Measurements from ENCODE around the gene ASAP2.

The ASAP2 gene

DNA sequence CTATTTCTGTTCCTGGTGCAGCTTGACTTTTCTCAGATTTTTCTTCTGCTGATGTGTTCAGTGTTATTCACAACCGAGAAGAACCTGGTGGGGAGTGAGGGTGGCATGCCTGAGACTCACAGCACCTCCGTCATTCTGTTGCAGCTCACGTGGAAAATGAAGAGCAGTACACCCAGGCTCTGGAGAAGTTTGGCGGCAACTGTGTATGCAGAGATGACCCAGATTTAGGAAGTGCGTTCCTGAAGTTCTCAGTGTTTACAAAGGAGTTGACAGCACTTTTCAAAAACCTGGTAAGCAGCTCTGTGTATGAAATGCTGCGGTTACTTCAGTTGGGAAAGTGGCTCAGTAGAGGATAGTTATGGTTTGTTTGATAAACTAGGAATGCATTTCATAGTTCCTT lies 90.5 kb downstream of the ASAP2 start:
- DNase-seq (ENCODE audit: low read depth in 3 of 3), result no peak

DNA sequence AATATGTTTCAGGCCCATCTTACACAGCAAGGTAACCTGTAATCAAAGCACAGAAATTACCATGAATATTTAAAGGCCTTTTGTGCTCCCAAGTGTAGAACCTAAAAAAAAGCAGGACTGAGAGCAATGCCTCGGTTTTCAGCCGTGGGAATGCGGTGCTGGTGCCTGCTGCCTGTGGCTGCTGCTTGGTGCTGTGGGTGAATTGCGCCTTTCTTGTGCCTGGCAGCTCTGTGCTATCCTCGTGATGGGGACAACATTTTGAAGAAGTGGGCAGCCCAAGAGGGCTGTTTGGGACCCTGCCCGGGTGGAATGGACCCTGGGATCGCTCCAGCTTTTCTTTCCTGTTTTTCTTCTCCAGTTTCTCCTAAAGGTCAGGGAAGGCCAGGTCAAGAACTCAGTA lies 91.2 kb downstream of the ASAP2 start:
- DNase-seq (ENCODE audit: low read depth in 3 of 3), result no peak

GRCh38 chr2:9298583-9298982 lies 92.0 kb downstream of the ASAP2 start:
- DNase-seq (ENCODE audit: low read depth in 3 of 3), result no peak

- DNase-seq (ENCODE audit: low read depth in 3 of 3), result no peak
These were observed 92.8 kb downstream of the ASAP2 start for GRCh38 chr2:9299161-9300100.

- DNase-seq (ENCODE audit: low read depth in 3 of 3), result no peak
These were observed 93.6 kb downstream of the ASAP2 start for GRCh38 chr2:9300214-9300613.

DNA sequence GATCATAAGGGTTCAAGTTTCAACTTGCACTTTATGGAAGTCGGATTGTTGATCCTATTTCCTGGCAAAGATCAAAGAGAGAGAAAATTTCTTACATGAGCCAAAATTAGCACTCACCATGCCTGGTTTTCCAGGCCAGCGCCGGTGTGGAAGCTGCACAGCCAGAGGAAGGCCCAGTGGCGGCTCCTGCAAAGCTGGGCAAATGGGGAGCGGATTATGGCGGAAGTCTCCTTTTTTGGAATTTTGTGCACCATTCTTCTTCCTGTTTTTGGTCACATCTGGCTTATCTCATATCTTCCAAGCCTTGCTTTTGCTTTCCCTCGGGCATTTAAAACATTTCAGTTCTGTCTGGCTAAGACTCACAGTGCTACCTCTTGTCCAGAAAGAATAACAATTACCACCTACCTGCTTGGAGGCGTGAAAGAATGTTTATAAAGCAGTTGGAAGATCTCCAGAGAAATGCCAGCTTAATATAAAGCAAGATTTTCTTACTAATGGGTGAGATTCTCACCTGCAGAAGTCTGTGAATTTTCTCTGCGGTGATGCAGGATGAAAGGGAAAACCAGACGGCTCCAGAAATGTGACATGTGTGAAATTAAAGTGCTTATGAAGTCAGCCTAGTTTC lies 94.3 kb downstream of the ASAP2 start:
- DNase-seq (ENCODE audit: low read depth in 3 of 3), result no peak

DNA sequence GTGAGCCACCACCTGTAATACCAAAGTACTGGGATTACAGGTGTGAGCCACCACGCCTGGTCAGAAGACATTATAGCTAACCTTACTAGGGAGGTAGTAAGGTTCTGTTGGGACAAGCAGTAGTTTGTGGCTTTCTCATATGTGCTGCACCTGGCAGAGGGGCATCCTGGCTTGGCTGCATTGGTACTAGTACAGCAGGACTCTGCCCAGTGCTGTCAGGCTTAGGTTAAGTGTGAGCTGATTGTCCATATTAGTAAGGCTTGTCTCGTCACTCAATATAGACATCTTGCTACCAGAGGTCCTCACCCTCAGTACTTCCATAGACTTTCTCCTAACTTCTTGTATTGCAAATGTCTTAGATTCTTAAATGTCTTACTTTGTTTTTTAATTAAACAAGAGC lies 96.1 kb downstream of the ASAP2 start:
- no peak for DNase-seq (ENCODE audit: low read depth in 3 of 3)

DNA sequence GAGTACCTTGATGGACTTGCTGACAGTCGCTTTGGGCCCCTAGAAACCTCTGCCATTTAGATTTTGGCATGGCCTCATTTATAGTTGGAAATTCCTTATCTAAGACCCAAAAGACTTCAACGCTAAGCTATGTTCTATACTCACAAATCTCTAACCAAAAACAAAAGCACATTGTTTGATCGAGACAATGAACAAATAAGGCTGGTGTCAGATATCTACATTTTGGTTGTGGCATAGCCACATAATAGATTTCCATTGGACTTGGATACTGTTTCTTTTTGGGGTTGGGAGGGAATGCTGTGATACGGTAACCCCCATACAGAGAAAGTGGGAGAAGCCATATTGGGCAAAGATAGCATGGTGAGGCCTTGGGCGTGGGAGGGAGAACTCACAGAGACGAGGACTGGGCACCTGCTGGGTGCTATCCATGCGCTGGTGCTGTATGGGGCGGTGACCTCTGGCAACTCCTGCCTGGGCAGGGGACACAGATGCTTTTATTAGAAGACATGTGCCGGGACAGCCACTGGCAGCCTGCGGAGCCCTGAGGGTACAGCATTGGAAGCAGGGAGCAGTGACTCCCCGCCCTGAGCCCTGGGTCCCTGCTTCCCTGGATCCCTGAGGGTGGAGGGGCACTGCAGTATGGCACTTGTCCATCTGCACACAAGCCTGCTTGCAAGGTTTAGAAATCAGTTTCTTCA lies 97.1 kb downstream of the ASAP2 start:
- DNase-seq (ENCODE audit: low read depth in 3 of 3), result no peak

- no peak for DNase-seq (ENCODE audit: low read depth in 3 of 3)
These were observed 100.3 kb downstream of the ASAP2 start for GRCh38 chr2:9306911-9307310.

GRCh38 chr2:9307535-9307934 lies 100.9 kb downstream of the ASAP2 start:
- DNase-seq (ENCODE audit: low read depth in 3 of 3), result no peak

GRCh38 chr2:9308186-9308955 lies 101.8 kb downstream of the ASAP2 start:
- no peak for DNase-seq (ENCODE audit: low read depth in 3 of 3)

GRCh38 chr2:9309147-9309546 lies 102.5 kb downstream of the ASAP2 start:
- no peak for DNase-seq (ENCODE audit: low read depth in 3 of 3)

- no peak for DNase-seq (ENCODE audit: low read depth in 3 of 3)
These were observed 103.8 kb downstream of the ASAP2 start for GRCh38 chr2:9310377-9310776.

GRCh38 chr2:9310798-9311197 lies 104.2 kb downstream of the ASAP2 start:
- DNase-seq (ENCODE audit: low read depth in 3 of 3), result no peak

- DNase-seq (ENCODE audit: low read depth in 3 of 3), result no peak
These were observed 104.9 kb downstream of the ASAP2 start for GRCh38 chr2:9311488-9311887.

GRCh38 chr2:9312591-9312990 lies 106.0 kb downstream of the ASAP2 start:
- no peak for DNase-seq (ENCODE audit: low read depth in 3 of 3)

- no peak for DNase-seq (ENCODE audit: low read depth in 3 of 3)
These were observed 106.8 kb downstream of the ASAP2 start for GRCh38 chr2:9313443-9313842.

GRCh38 chr2:9315280-9315847 lies 108.8 kb downstream of the ASAP2 start:
- no peak for DNase-seq (ENCODE audit: low read depth in 3 of 3)

- no peak for DNase-seq (ENCODE audit: low read depth in 3 of 3)
These were observed 110.9 kb downstream of the ASAP2 start for GRCh38 chr2:9317559-9317958.

GRCh38 chr2:9318461-9319337 lies 112.1 kb downstream of the ASAP2 start:
- DNase-seq (ENCODE audit: low read depth in 3 of 3), result no peak

GRCh38 chr2:9319338-9319715 lies 112.7 kb downstream of the ASAP2 start:
- no peak for DNase-seq (ENCODE audit: low read depth in 3 of 3)

Measured in stimulated activated CD4-positive, alpha-beta T cell treated with anti-CD3 and anti-CD28 coated beads, TNF-alpha, amount 100 ng/mL, for 4 hours (primary cell).